CD4-positive, alpha-beta T cell treated with Interleukin-10 for 1 hour (primary cell): ENCODE results near the gene SPNS2.
"Not testable (repeated sequence)": the region's sequence is repeated elsewhere in the genome, so short reads cannot be mapped to it uniquely, and the experiment has no call there.

Source experiments
- DNase-seq: peaks from one replicate; pipeline ENCODE4 v3.0.0-alpha.2; 2020

The SPNS2 gene

GRCh38 chr17:4573669-4574068 is 75.0 kb downstream of the SPNS2 start:
- peak; percentile 56 for DNase-seq

GRCh38 chr17:4574448-4575045 is 75.9 kb downstream of the SPNS2 start:
- no peak for DNase-seq

- no peak for DNase-seq
Observed at GRCh38 chr17:4576161-4576558, 77.5 kb downstream of the SPNS2 start.

GRCh38 chr17:4576729-4577322 is 78.1 kb downstream of the SPNS2 start:
- no peak for DNase-seq

GRCh38 chr17:4577386-4577993 is 78.8 kb downstream of the SPNS2 start:
- no peak for DNase-seq

- DNase-seq: not testable (repeated sequence)
Observed at GRCh38 chr17:4578349-4578748, 79.7 kb downstream of the SPNS2 start.

- DNase-seq: no peak
Observed at GRCh38 chr17:4579678-4580077, 81.0 kb downstream of the SPNS2 start.

GRCh38 chr17:4580291-4580690 is 81.6 kb downstream of the SPNS2 start:
- no peak for DNase-seq

GRCh38 chr17:4582101-4582501 is 83.4 kb downstream of the SPNS2 start:
- no peak for DNase-seq

GRCh38 chr17:4582691-4583090 is 84.0 kb downstream of the SPNS2 start:
- DNase-seq: no peak

GRCh38 chr17:4583206-4583605 is 84.5 kb downstream of the SPNS2 start:
- DNase-seq: no peak

GRCh38 chr17:4583782-4584100 is 85.1 kb downstream of the SPNS2 start:
- DNase-seq: no peak

GRCh38 chr17:4584101-4584916 is 85.6 kb downstream of the SPNS2 start, which contains the start of gene SMTNL2:
TSS of gene SMTNL2 (plus strand) at chr17:4584529. CDS start at chr17:4584606, 77 bp downstream.
- no peak for DNase-seq

GRCh38 chr17:4584917-4585637 is 86.4 kb downstream of the SPNS2 start:
- no peak for DNase-seq

- DNase-seq: no peak
Observed at GRCh38 chr17:4585638-4585994, 86.9 kb downstream of the SPNS2 start.

- DNase-seq: no peak
Observed at GRCh38 chr17:4586043-4586442, 87.4 kb downstream of the SPNS2 start.

- no peak for DNase-seq
Observed at GRCh38 chr17:4587195-4587594, 88.5 kb downstream of the SPNS2 start.

GRCh38 chr17:4587803-4588202 is 89.1 kb downstream of the SPNS2 start:
- DNase-seq: no peak

GRCh38 chr17:4588391-4588790 is 89.7 kb downstream of the SPNS2 start:
- DNase-seq: no peak
